Measurements from ENCODE around the gene JAM2.

JAM2 gene

DNA sequence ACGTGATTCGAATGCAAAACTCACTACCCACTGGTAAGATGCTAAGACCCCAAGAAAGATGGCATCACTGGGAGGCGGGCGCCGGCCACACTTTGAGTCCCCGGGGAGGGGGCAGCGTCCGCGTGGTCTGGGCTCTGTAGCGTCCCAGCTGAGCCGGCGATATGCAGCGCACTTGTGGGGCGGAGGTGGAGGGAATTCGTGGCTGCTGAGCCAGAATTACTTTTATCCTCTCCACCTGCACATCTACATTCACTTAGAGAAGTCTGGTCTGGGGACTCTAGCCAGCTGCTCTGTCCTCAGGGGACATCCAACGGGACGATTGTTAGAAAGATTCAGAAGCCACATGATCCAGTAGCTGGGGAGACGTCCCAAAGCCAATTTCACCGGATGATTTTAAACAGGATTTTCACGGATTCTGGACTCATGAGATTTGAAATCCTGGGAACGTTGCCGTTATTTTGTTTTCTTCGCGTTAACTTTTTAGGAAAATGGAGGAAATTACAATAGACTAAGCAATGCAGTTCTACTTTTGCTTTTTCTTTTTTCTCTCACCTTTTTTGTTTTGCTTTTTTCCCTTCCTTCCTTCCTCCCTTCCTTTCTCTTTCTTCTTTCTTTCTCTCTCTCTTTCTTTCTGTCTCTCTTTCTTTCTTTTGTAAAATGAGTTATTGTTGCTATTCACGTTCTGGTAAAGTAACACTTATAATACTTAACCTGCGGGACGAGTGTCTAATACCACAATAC lies 1.3 kb downstream of the JAM2 start:
- H3K9me3 ChIP-seq, result no peaks in the 10 kb centered on the region
- DNase-seq, result peak; percentile 85
- H3K4me1 ChIP-seq, result no peaks in the 10 kb centered on the region; the same call in none of the 2 replicates
- no peak for TF ChIP-seq CTCF (IDR thresholded peaks at IDR 0.05; ENCODE audit: low read depth, low read length)
- peak overlapping the region; percentile 82 for H3K4me3 ChIP-seq (ENCODE audit: low read depth, low read length)
- H3K27me3 ChIP-seq, result no peaks in the 10 kb centered on the region
- no peaks in the 10 kb centered on the region for H3K36me3 ChIP-seq

GRCh38 chr21:25640943-25641292 lies 1.9 kb downstream of the JAM2 start:
- no peaks in the 10 kb centered on the region for H3K27me3 ChIP-seq
- no peak for DNase-seq
- no peaks in the 10 kb centered on the region; the same call in none of the 2 replicates for H3K4me1 ChIP-seq
- no peaks in the 10 kb centered on the region for H3K9me3 ChIP-seq
- TF ChIP-seq CTCF (IDR thresholded peaks at IDR 0.05; ENCODE audit: low read depth, low read length), result no peak
- H3K36me3 ChIP-seq, result no peaks in the 10 kb centered on the region
- H3K4me3 ChIP-seq (ENCODE audit: low read depth, low read length), result peak overlapping the region; percentile 82

- no peak for DNase-seq
- no peaks in the 10 kb centered on the region; the same call in none of the 2 replicates for H3K4me1 ChIP-seq
- TF ChIP-seq CTCF (IDR thresholded peaks at IDR 0.05; ENCODE audit: low read depth, low read length), result no peak
- no peaks in the 10 kb centered on the region for H3K36me3 ChIP-seq
- H3K27me3 ChIP-seq, result no peaks in the 10 kb centered on the region
- H3K4me3 ChIP-seq (ENCODE audit: low read depth, low read length), result no peak overlapping the region
- no peaks in the 10 kb centered on the region for H3K9me3 ChIP-seq
Measured at GRCh38 chr21:25643486-25643885, 4.4 kb downstream of the JAM2 start.

- no peak for TF ChIP-seq CTCF (IDR thresholded peaks at IDR 0.05; ENCODE audit: low read depth, low read length)
Measured at GRCh38 chr21:25646474-25646873, 7.4 kb downstream of the JAM2 start.

DNA sequence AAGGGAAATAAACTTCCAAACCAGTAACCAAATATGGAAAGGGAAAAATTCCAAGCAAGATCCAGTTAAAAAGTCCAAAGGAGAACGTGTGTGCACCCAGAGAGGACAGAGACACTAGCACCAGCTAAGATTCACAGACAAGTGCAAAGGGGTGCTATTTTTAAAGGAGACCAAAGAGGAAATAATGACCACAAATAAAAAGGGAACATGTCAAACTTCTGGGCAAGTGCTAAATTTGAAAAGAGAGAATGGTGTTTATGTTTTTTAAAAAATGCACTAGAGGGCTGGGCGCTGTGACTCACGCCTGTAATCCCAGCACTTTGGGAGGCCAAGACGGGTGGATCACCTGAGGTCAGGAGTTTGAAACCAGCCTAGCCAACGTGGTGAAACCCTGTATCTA lies 8.6 kb downstream of the JAM2 start:
- no peak for TF ChIP-seq CTCF (IDR thresholded peaks at IDR 0.05; ENCODE audit: low read depth, low read length)
- DNase-seq, result no peak
- Histone ChIP-seq H3K36me3 (no peaks in the 10 kb centered on the region), H3K9me3 (no peaks in the 10 kb centered on the region), H3K4me3 (ENCODE audit: low read depth, low read length) (no peak overlapping the region), H3K27me3 (no peaks in the 10 kb centered on the region), H3K4me1 (no peaks in the 10 kb centered on the region; the same call in 1 of the 2 replicates)

More at GRCh38 chr21:25646474-25646873, 7.4 kb downstream of the JAM2 start:
- no peaks in the 10 kb centered on the region for H3K9me3 ChIP-seq
- H3K4me1 ChIP-seq, result no peaks in the 10 kb centered on the region; the same call in 1 of the 2 replicates
- DNase-seq, result no peak
- no peak overlapping the region for H3K4me3 ChIP-seq (ENCODE audit: low read depth, low read length)
- no peaks in the 10 kb centered on the region for H3K27me3 ChIP-seq
- H3K36me3 ChIP-seq, result no peaks in the 10 kb centered on the region

- Histone ChIP-seq H3K4me3 (ENCODE audit: low read depth, low read length) (no peak overlapping the region), H3K27me3 (no peaks in the 10 kb centered on the region), H3K36me3 (no peaks in the 10 kb centered on the region), H3K9me3 (no peaks in the 10 kb centered on the region), H3K4me1 (no peaks in the 10 kb centered on the region; the same call in 1 of the 2 replicates)
- TF ChIP-seq CTCF (IDR thresholded peaks at IDR 0.05; ENCODE audit: low read depth, low read length), result no peak
- DNase-seq, result no peak
Measured at GRCh38 chr21:25649146-25649545, 10.1 kb downstream of the JAM2 start.
